ENCODE results near the gene EML5.

DNA sequence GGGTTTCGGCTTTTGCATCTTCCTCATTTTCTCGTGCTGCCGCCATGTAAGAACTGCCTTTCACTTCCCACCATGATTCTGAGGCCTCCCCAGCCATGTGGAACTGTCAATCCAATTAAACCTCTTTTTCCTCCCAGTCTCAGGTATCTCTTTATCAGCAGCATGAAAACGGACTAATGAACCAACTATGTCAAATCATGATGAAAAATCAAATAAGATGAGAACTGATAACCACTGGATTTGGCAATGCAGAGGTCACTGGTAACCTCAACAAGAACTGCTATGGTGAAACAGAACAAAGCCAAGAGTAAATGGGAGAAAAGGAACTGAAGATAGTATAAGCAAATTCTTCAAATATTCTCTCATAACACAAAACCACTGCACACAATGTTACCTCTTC is 6.0 kb downstream of the EML5 start:
- TF ChIP-seq, protein P1, sequence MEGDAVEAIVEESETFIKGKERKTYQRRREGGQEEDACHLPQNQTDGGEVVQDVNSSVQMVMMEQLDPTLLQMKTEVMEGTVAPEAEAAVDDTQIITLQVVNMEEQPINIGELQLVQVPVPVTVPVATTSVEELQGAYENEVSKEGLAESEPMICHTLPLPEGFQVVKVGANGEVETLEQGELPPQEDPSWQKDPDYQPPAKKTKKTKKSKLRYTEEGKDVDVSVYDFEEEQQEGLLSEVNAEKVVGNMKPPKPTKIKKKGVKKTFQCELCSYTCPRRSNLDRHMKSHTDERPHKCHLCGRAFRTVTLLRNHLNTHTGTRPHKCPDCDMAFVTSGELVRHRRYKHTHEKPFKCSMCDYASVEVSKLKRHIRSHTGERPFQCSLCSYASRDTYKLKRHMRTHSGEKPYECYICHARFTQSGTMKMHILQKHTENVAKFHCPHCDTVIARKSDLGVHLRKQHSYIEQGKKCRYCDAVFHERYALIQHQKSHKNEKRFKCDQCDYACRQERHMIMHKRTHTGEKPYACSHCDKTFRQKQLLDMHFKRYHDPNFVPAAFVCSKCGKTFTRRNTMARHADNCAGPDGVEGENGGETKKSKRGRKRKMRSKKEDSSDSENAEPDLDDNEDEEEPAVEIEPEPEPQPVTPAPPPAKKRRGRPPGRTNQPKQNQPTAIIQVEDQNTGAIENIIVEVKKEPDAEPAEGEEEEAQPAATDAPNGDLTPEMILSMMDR (IDR thresholded peaks at IDR 0.05): no peak
- TF ChIP-seq POLR2A (IDR thresholded peaks at IDR 0.05) (no peak), POLR2AphosphoS5 (IDR thresholded peaks at IDR 0.05) (no peak)

Data from sigmoid colon (tissue), 4 donors.